Mesenchymal stem cell (in vitro differentiated cells and primary cell): ENCODE results near the gene AUTS2.

Experiments used
- DNase-seq: peaks from one replicate; pipeline ENCODE4 v3.0.0-alpha.2; 2013
- H2AFZ ChIP-seq: one replicate; pipeline ENCODE4 v1.6.1; 2013; ENCODE audit warnings: low read depth, mild to moderate bottlenecking, control low read depth, inconsistent platforms, low read length, moderate library complexity
- H2AK5ac ChIP-seq: 2 replicates; pipeline ENCODE4 v1.6.1; 2013; ENCODE audit warnings: low read length, moderate library complexity, mild to moderate bottlenecking, inconsistent platforms; ENCODE audit not compliant: severe bottlenecking
- H2BK120ac ChIP-seq: one replicate; pipeline ENCODE4 v1.6.1; 2013; ENCODE audit warnings: low read depth, mild to moderate bottlenecking, inconsistent platforms, low read length, moderate library complexity
- H2BK12ac ChIP-seq, 2 experiments: one replicate each; pipeline ENCODE4 v1.6.1; 2013; ENCODE audit warnings: inconsistent platforms in 2 of 2, low read length in 2 of 2, mild to moderate bottlenecking in 2 of 2, moderate library complexity in 2 of 2, control low read depth in 1 of 2
- H2BK15ac ChIP-seq: one replicate; pipeline ENCODE4 v1.6.1; 2013; ENCODE audit warnings: mild to moderate bottlenecking, low read depth, inconsistent platforms; ENCODE audit not compliant: poor library complexity, severe bottlenecking
- H2BK5ac ChIP-seq: 2 replicates; pipeline ENCODE4 v1.6.1; 2013; ENCODE audit warnings: low read depth, mild to moderate bottlenecking, low read length, control low read depth, inconsistent platforms; ENCODE audit not compliant: poor library complexity, severe bottlenecking
- H3K14ac ChIP-seq, 2 experiments: one replicate each; pipeline ENCODE4 v1.6.1; 2013; ENCODE audit warnings: inconsistent platforms in 2 of 2, low read length in 2 of 2, control low read depth in 1 of 2, mild to moderate bottlenecking in 1 of 2, moderate library complexity in 1 of 2
- H3K18ac ChIP-seq, 2 experiments: one replicate each; pipeline ENCODE4 v1.6.1; 2013; ENCODE audit warnings: inconsistent platforms in 2 of 2, low read length in 2 of 2, control low read depth in 1 of 2, low read depth in 1 of 2, mild to moderate bottlenecking in 1 of 2
- H3K23ac ChIP-seq, 2 experiments: one replicate each; pipeline ENCODE4 v1.6.1; 2013; ENCODE audit warnings: inconsistent platforms in 2 of 2, low read length in 2 of 2, mild to moderate bottlenecking in 2 of 2, moderate library complexity in 2 of 2, control low read depth in 1 of 2
- H3K27ac ChIP-seq: 2 replicates; pipeline ENCODE4 v1.5.1; 2013; ENCODE audit warnings: mild to moderate bottlenecking, moderate library complexity, low read length, control low read depth, inconsistent platforms; ENCODE audit not compliant: poor library complexity, severe bottlenecking
- H3K27me3 ChIP-seq, 2 experiments: 2 replicates each; pipeline versions ENCODE4 v1.6.1 to v1.7.0; 2013; ENCODE audit warnings: low read length in 2 of 2, mild to moderate bottlenecking in 2 of 2, moderate library complexity in 2 of 2, control low read depth in 1 of 2, inconsistent platforms in 1 of 2; ENCODE audit not compliant: control insufficient read depth in 1 of 2, insufficient read depth in 1 of 2
- H3K36me3 ChIP-seq, 2 experiments: 2 replicates each; pipeline versions ENCODE4 v1.6.1 to v1.7.0; 2013; ENCODE audit warnings: low read length in 2 of 2, control low read depth in 1 of 2, inconsistent platforms in 1 of 2, low read depth in 1 of 2, mild to moderate bottlenecking in 1 of 2; ENCODE audit not compliant: insufficient read depth in 2 of 2, control insufficient read depth in 1 of 2
- H3K4ac ChIP-seq, 2 experiments: one replicate each; pipeline ENCODE4 v1.6.1; 2013; ENCODE audit warnings: inconsistent platforms in 2 of 2, low read length in 2 of 2, mild to moderate bottlenecking in 2 of 2, moderate library complexity in 2 of 2, control low read depth in 1 of 2, low read depth in 1 of 2
- H3K4me1 ChIP-seq: 2 replicates; pipeline ENCODE4 v1.6.1; 2013; ENCODE audit warnings: low read depth, low read length, control low read depth; ENCODE audit not compliant: control insufficient read depth, insufficient read depth
- H3K4me2 ChIP-seq: 2 replicates; pipeline ENCODE4 v1.6.1; 2013; ENCODE audit warnings: low read length, mild to moderate bottlenecking, inconsistent platforms; ENCODE audit not compliant: poor library complexity, severe bottlenecking
- H3K4me3 ChIP-seq, 2 experiments: 2 replicates each; pipeline versions ENCODE4 v1.5.1 to v1.7.0; 2013; ENCODE audit warnings: low read length in 2 of 2, mild to moderate bottlenecking in 2 of 2, control low read depth in 1 of 2, low read depth in 1 of 2; ENCODE audit not compliant: insufficient read depth in 1 of 2
- H3K79me1 ChIP-seq: replicated peaks from 2 replicates; pipeline ENCODE4 v1.6.1; 2013; ENCODE audit warnings: mild to moderate bottlenecking, control low read depth, low read length, inconsistent platforms; ENCODE audit not compliant: poor library complexity, severe bottlenecking
- H3K9ac ChIP-seq: 2 replicates; pipeline ENCODE4 v1.7.0; 2013; ENCODE audit warnings: mild to moderate bottlenecking, low read length, moderate library complexity
- H3K9me3 ChIP-seq: 2 replicates; pipeline ENCODE4 v1.7.0; 2013; ENCODE audit warnings: mild to moderate bottlenecking, low read length; ENCODE audit not compliant: control insufficient read depth
- H4K8ac ChIP-seq: one replicate; pipeline ENCODE4 v1.6.1; 2013; ENCODE audit warnings: inconsistent platforms, mild to moderate bottlenecking, low read length, moderate library complexity
- H4K91ac ChIP-seq: one replicate; pipeline ENCODE4 v1.6.1; 2013; ENCODE audit warnings: mild to moderate bottlenecking, low read length, inconsistent platforms
- WGBS: methylation state at CpG from one replicate; pipeline ENCODE4 v1.1.7; 2013; ENCODE audit warnings: mixed read lengths; 5-methylcytosine and 5-hydroxymethylcytosine counted together

AUTS2 gene

DNA sequence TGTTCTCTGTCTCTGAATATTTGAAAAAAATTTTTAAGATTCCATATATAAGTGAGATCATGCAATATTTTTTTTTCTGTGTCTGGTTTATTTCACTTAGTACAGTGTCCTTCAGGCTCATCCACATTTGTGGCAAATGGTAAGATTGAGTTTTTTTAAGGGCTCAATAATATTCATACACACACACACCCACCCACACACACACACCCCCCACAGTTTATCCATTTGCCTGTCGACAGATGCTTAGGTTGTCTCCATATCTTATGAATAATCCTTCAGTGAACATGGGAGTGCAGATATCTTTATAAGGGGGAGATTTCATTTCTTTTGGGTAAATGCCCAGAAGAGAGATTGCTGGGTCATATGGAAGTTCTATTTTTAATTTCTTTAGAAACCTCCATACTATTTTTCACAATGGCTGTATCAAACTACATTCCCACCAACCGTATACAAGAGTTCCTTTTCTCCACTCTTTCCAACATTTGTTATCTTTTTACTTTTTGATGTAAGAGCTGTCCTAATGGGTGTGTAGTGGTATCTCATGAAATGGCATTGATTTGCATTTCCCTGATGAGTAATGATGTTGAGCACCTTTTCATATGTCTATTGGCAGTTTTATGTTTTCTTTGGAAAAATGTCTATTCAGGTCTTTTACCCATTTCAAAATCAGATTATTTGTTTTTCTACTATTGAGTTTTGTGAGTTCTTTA is 35.0 kb downstream of the AUTS2 start:
- Histone ChIP-seq H2BK12ac (no peak overlapping the region), H2BK5ac (no peak overlapping the region), H2BK15ac (no peak overlapping the region), H3K4me3 (no peak overlapping the region), H2AFZ (no peak overlapping the region), H3K79me1 (peaks cover 16% of the 10 kb centered on the region), H3K36me3 (no peaks in the 10 kb centered on the region), H3K4me1 (no peaks in the 10 kb centered on the region), H2AK5ac (no peak overlapping the region), H3K14ac (no peak overlapping the region), H3K9ac (no peak overlapping the region), H3K27ac (no peak overlapping the region), H3K18ac (no peak overlapping the region), H4K91ac (no peak overlapping the region), H3K4ac (no peak overlapping the region), H3K9me3 (no peaks in the 10 kb centered on the region), H3K23ac (no peak overlapping the region), H3K27me3 (no peaks in the 10 kb centered on the region), H3K4me2 (no peak overlapping the region), H4K8ac (no peak overlapping the region), H2BK120ac (no peak overlapping the region)
- DNase-seq = no peak
- WGBS = no CpG with 5 or more reads among the region's 2 CpGs

DNA sequence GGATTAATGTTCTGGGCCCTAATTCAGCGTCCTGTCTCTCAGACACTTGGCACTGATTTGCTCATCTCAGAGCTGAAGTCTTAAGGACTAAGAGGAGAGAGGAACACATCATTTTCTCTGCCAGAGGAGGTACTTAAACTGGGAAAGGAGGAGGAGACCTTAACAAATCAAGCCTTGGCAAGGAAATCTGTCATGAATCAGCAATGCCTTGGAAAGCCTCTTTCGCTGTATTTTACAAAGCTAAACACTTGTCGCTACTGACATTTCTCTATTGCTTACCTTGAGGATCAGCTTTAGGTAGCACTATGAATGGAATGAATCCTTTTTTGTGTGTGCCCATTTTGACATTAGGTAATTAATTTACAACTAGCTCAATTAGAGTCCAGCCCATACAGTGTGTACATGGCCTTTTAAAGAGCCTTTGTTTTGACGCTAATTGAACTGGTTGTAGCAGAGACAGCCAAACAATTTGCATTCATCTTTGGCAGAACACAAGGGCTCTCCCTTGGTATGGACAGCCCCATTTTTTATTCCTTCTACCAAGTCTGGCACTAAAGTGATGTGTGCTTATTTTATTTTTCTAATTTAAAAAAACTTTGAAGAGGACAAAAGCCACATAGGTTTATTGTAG is 37.4 kb downstream of the AUTS2 start:
- no peaks in the 10 kb centered on the region for H3K9me3 ChIP-seq
- H3K36me3 ChIP-seq = no peaks in the 10 kb centered on the region
- no peak overlapping the region for H3K4me2 ChIP-seq
- no peak overlapping the region for H3K18ac ChIP-seq
- no peak overlapping the region for H3K9ac ChIP-seq
- H2BK12ac ChIP-seq = no peak overlapping the region
- no peak overlapping the region for H2BK120ac ChIP-seq
- H2BK5ac ChIP-seq = no peak overlapping the region
- H3K4ac ChIP-seq = no peak overlapping the region
- DNase-seq = no peak
- no peak overlapping the region for H3K23ac ChIP-seq
- H3K79me1 ChIP-seq = peaks cover 10% of the 10 kb centered on the region
- H4K91ac ChIP-seq = no peak overlapping the region
- no peak overlapping the region for H2AK5ac ChIP-seq
- H3K4me1 ChIP-seq = no peaks in the 10 kb centered on the region
- H3K27ac ChIP-seq = no peak overlapping the region
- no peak overlapping the region for H3K4me3 ChIP-seq
- H3K14ac ChIP-seq = no peak overlapping the region
- WGBS = 88% methylated on average over 2 of the region's 4 CpGs
- no peak overlapping the region for H2AFZ ChIP-seq
- H2BK15ac ChIP-seq = no peak overlapping the region
- H3K27me3 ChIP-seq = no peaks in the 10 kb centered on the region
- H4K8ac ChIP-seq = no peak overlapping the region

GRCh38 chr7:69638674-69639073 is 40.4 kb downstream of the AUTS2 start:
- Histone ChIP-seq H3K4me1 (peaks cover under 1% of the 10 kb centered on the region), H3K27me3 (no peaks in the 10 kb centered on the region), H3K9me3 (no peaks in the 10 kb centered on the region), H3K4me2 (no peak overlapping the region), H3K23ac (no peak overlapping the region), H4K91ac (no peak overlapping the region), H3K36me3 (no peaks in the 10 kb centered on the region), H2BK5ac (no peak overlapping the region), H4K8ac (no peak overlapping the region), H2AFZ (no peak overlapping the region), H2BK15ac (no peak overlapping the region), H3K79me1 (peaks cover 20% of the 10 kb centered on the region), H3K14ac (no peak overlapping the region), H3K18ac (no peak overlapping the region), H3K4ac (no peak overlapping the region), H2BK12ac (no peak overlapping the region), H3K4me3 (no peak overlapping the region), H2BK120ac (no peak overlapping the region), H3K27ac (no peak overlapping the region), H2AK5ac (no peak overlapping the region), H3K9ac (no peak overlapping the region)
- 71% methylated on average over 1 of the region's 1 CpG for WGBS
- DNase-seq = no peak

GRCh38 chr7:69640216-69640615 is 41.9 kb downstream of the AUTS2 start:
- Histone ChIP-seq H2AK5ac (no peak overlapping the region), H2BK120ac (no peak overlapping the region), H3K27me3 (no peaks in the 10 kb centered on the region), H3K4me2 (no peak overlapping the region), H3K79me1 (peaks cover 19% of the 10 kb centered on the region), H4K91ac (no peak overlapping the region), H3K4me3 (no peak overlapping the region), H3K4ac (no peak overlapping the region), H3K27ac (no peak overlapping the region), H3K9ac (no peak overlapping the region), H2BK15ac (no peak overlapping the region), H2BK12ac (no peak overlapping the region), H3K23ac (no peak overlapping the region), H3K36me3 (no peaks in the 10 kb centered on the region), H3K4me1 (peaks cover 3% of the 10 kb centered on the region), H2AFZ (no peak overlapping the region), H4K8ac (no peak overlapping the region), H2BK5ac (no peak overlapping the region), H3K9me3 (no peaks in the 10 kb centered on the region), H3K18ac (no peak overlapping the region), H3K14ac (no peak overlapping the region)
- no peak for DNase-seq
- WGBS = 68% methylated on average over 3 of the region's 3 CpGs
